Endothelial cell of umbilical vein (primary cell): ENCODE measurements around the gene INPP4B. TPM values are rescaled to one million over a fixed set of nuclear protein-coding genes. Genes with fewer than 3 reads are reported as not detected.

ENCODE experiments used
- BruUV-seq: library from RNA; stranded (reverse); fragments of 400-500 nt; replicated peaks from 2 replicates; lab custom pipeline; 2021; lab: Mats Ljungman, UMichigan
- CTCF ChIA-PET: fragments of 300-600, 350-600 bp; sonication (Branson Sonifier 250); formaldehyde crosslinking; loops from one replicate; lab custom pipeline; 2021; ENCODE audit warnings: antibody characterized with exemption, inconsistent platforms; lab: Charles Lee
- POLR2A ChIA-PET: fragments of 300-600, 350-600 bp; sonication (Branson Sonifier 250); formaldehyde crosslinking; loops from one replicate; lab custom pipeline; 2021; ENCODE audit warnings: antibody characterized with exemption, inconsistent platforms; lab: Charles Lee
- DNase-seq: peaks from one replicate; pipeline ENCODE4 v3.0.0-alpha.2; 2011; ENCODE audit warnings: low read depth, low spot score
- FAIRE-seq: peaks from 2 replicates; lab custom pipeline; 2011; peaks lifted over from hg19 to GRCh38; lab: Jason Lieb, UNC
- H2AFZ ChIP-seq: 2 replicates; pipeline ENCODE4 v1.6.0; 2012; ENCODE audit warnings: low read depth, low read length, control low read depth, inconsistent platforms
- H3K27ac ChIP-seq: 2 replicates; pipeline ENCODE4 v1.5.1; 2011; ENCODE audit warnings: low read depth, mild to moderate bottlenecking, control low read depth, low read length, moderate library complexity; ENCODE audit not compliant: insufficient read depth
- H3K27me3 ChIP-seq, 2 experiments: 2 replicates each; pipeline versions ENCODE4 v1.6.0 to v1.6.1; 2011; ENCODE audit warnings: low read length in 2 of 2, mixed read lengths in 1 of 2; ENCODE audit not compliant: control insufficient read depth in 2 of 2, insufficient read depth in 2 of 2
- H3K36me3 ChIP-seq, 2 experiments: 2 replicates in 1 of 2; 3 replicates in 1 of 2; pipeline ENCODE4 v1.5.1; 2011; ENCODE audit warnings: low read length in 2 of 2, mild to moderate bottlenecking in 1 of 2, moderate library complexity in 1 of 2; ENCODE audit not compliant: control insufficient read depth in 2 of 2, insufficient read depth in 2 of 2; ENCODE audit errors: extremely low read depth in 1 of 2
- H3K4me1 ChIP-seq: 3 replicates; pipeline ENCODE4 v1.5.1; 2011; ENCODE audit warnings: mild to moderate bottlenecking, low read length; ENCODE audit not compliant: control insufficient read depth, insufficient read depth; ENCODE audit errors: extremely low read depth
- H3K4me2 ChIP-seq: 2 replicates; pipeline ENCODE4 v1.6.1; 2011; ENCODE audit warnings: low read length, control low read depth, mixed read lengths; ENCODE audit not compliant: insufficient read depth
- H3K4me3 ChIP-seq, 3 experiments: fragments of 200-600 bp in 1 of 3; sonication (generic), shearing (Covaris generic) in 1 of 3; replicated peaks in 1 of 3; 2 replicates each; pipeline ENCODE4 v1.5.1; 2011 to 2016; ENCODE audit warnings: control low read depth in 3 of 3, low read length in 3 of 3, mild to moderate bottlenecking in 2 of 3, inconsistent platforms in 1 of 3, low read depth in 1 of 3, moderate library complexity in 1 of 3; ENCODE audit not compliant: insufficient read depth in 1 of 3
- H3K79me2 ChIP-seq: 2 replicates; pipeline ENCODE4 v1.6.0; 2012; ENCODE audit warnings: low read length, inconsistent platforms; ENCODE audit not compliant: control insufficient read depth, insufficient read depth
- H3K9ac ChIP-seq: replicated peaks from 2 replicates; pipeline ENCODE3; 2011; ENCODE audit warnings: low read length, control low read depth; ENCODE audit not compliant: insufficient read depth; ENCODE audit errors: extremely low read depth
- H3K9me1 ChIP-seq: replicated peaks from 3 replicates; pipeline ENCODE4 v1.6.0; 2011; ENCODE audit warnings: mild to moderate bottlenecking, low read length; ENCODE audit not compliant: control insufficient read depth, insufficient read depth; ENCODE audit errors: extremely low read depth
- H3K9me3 ChIP-seq: replicated peaks from 2 replicates; pipeline ENCODE4 v1.5.1; 2012; ENCODE audit warnings: low read length, inconsistent platforms; ENCODE audit not compliant: control insufficient read depth, insufficient read depth
- H4K20me1 ChIP-seq: replicated peaks from 2 replicates; pipeline ENCODE3; 2011; ENCODE audit warnings: mild to moderate bottlenecking, low read length; ENCODE audit not compliant: control insufficient read depth, insufficient read depth; ENCODE audit errors: extremely low read depth
- EZH2 ChIP-seq: IDR thresholded peaks from 2 replicates; pipeline ENCODE4 v1.6.1; 2012; ENCODE audit warnings: borderline replicate concordance, low read depth, mild to moderate bottlenecking, moderate library complexity, low read length, inconsistent platforms; ENCODE audit not compliant: severe bottlenecking
- FOS ChIP-seq: IDR thresholded peaks from 2 replicates; pipeline ENCODE4 v1.6.1; 2011; ENCODE audit warnings: mild to moderate bottlenecking, low read length, moderate library complexity, borderline replicate concordance; ENCODE audit not compliant: insufficient read depth
- GATA2 ChIP-seq: IDR thresholded peaks from 2 replicates; pipeline ENCODE4 v1.7.0; 2011; ENCODE audit warnings: low read depth, mild to moderate bottlenecking, moderate library complexity, mixed read lengths, low read length; ENCODE audit not compliant: insufficient read length, insufficient read depth
- JUN ChIP-seq: IDR thresholded peaks from 2 replicates; pipeline ENCODE4 v1.6.1; 2011; ENCODE audit warnings: borderline replicate concordance, low read depth; ENCODE audit not compliant: insufficient read length, insufficient read depth
- MYC ChIP-seq: IDR thresholded peaks from one replicate; pipeline ENCODE4 v1.6.1; 2011; ENCODE audit warnings: mild to moderate bottlenecking, low read depth, low read length
- POLR2A ChIP-seq: IDR thresholded peaks from 2 replicates; pipeline ENCODE4 v1.6.1; 2012; ENCODE audit warnings: low read depth, mild to moderate bottlenecking, control low read depth, low read length
- POLR2AphosphoS5 ChIP-seq: IDR thresholded peaks from 2 replicates; pipeline ENCODE4 v1.6.1; 2012; ENCODE audit warnings: low read depth, mild to moderate bottlenecking, control low read depth, low read length, moderate library complexity; ENCODE audit not compliant: insufficient read depth
- dilution Hi-C: fragments of 300-500 bp; cut with MboI; formaldehyde crosslinking; loops from one replicate; pipeline ENCODE4 v1.15.0; 2019; ENCODE audit warnings: low sequenced_read_pairs; ENCODE audit not compliant: extremely low pct_ligation_motif_present
- intact Hi-C: fragments of 100-400 bp; cut with micrococcal nuclease; formaldehyde crosslinking; loops from one replicate; pipeline ENCODE4 v1.10.0; 2022
- polyA plus RNA-seq, 4 experiments: library from polyadenylated mRNA; depleted of rRNA in 3 of 4; stranded (reverse) in 3 of 4; unstranded in 1 of 4; fragments of >200 nt; gene quantifications; 2 replicates each; pipeline versions ENCODE4 v1.2.1 to v1.2.3, GENCODE V29; 2011 to 2012; ENCODE audit warnings: missing spikeins in 1 of 4
- total RNA-seq: library from RNA; stranded (reverse); gene quantifications from 2 replicates; pipeline ENCODE4 v1.2.3, GENCODE V29; 2021
- TF ChIP-seq, protein P1 (sequence below), 2 donors: IDR thresholded peaks; 1 replicate in 1 of 2; 2 replicates in 1 of 2; pipeline ENCODE4 v1.5.1; 2011; ENCODE audit warnings: low read length in 2 of 2, mild to moderate bottlenecking in 2 of 2, moderate library complexity in 2 of 2, control low read depth in 1 of 2, inconsistent platforms in 1 of 2, low read depth in 1 of 2; ENCODE audit not compliant: insufficient read depth in 1 of 2; ENCODE audit errors: extremely low read depth in 1 of 2
- TF ChIP-seq, protein P2 (sequence below): IDR thresholded peaks from 2 replicates; pipeline ENCODE4 v1.6.1; 2011; ENCODE audit not compliant: insufficient read depth, insufficient read length

INPP4B gene
- total and polyA plus RNA-seq, 2 donors (not counting 3 experiments of a cell fraction or from before 2014, with no cell fraction given) = 0.41 to 3.1 TPM

DNA sequence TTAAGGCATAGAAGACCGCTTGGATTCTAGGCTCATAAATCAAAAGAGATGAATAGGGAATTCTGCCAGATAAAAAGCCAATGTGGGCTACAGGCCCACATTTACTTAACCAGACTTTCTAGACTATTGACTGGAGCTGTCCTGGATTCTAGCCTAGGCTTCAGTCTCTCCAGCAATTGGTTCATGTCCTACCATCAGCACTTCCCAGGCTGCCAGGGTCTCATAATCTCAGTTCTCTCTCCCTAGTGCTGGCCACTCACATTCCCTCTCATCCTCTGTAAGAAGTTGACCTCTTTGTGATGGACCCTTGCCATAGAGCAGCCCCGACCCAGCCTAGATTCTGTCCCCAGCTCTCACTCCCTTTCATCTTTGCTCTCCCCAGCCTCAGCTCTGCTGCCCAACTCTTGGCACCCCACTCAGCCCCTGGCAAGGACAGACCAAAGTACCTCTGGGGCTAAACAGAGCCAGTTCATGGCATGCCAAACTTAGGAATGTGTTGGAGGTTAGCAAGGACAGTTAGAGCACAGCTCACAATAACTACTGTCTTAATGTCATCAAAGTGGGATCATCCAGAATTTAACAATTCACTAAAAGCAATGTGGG, 396.2 kb downstream of the INPP4B start:
- dilution Hi-C loops (no loop called here), intact Hi-C loops (no loop called here)
- Histone ChIP-seq H3K9me3 (no peaks in the 10 kb centered on the region), H3K4me1 (no peaks in the 10 kb centered on the region), H3K4me3 (no peak overlapping the region), H4K20me1 (no peaks in the 10 kb centered on the region), H3K36me3 (no peaks in the 10 kb centered on the region), H3K4me2 (no peak overlapping the region), H3K79me2 (no peaks in the 10 kb centered on the region), H3K9ac (no peak overlapping the region), H3K9me1 (no peaks in the 10 kb centered on the region), H3K27ac (no peak overlapping the region), H2AFZ (no peak overlapping the region), H3K27me3 (no peaks in the 10 kb centered on the region)
- ChIA-PET CTCF (no interaction called here), POLR2A (no interaction called here)
- DNase-seq (no peak), FAIRE-seq (no peak)
- BruUV-seq = no TSS peak
- TF ChIP-seq FOS = no peak
- TF ChIP-seq JUN = no peak
- TF ChIP-seq, protein P1, sequence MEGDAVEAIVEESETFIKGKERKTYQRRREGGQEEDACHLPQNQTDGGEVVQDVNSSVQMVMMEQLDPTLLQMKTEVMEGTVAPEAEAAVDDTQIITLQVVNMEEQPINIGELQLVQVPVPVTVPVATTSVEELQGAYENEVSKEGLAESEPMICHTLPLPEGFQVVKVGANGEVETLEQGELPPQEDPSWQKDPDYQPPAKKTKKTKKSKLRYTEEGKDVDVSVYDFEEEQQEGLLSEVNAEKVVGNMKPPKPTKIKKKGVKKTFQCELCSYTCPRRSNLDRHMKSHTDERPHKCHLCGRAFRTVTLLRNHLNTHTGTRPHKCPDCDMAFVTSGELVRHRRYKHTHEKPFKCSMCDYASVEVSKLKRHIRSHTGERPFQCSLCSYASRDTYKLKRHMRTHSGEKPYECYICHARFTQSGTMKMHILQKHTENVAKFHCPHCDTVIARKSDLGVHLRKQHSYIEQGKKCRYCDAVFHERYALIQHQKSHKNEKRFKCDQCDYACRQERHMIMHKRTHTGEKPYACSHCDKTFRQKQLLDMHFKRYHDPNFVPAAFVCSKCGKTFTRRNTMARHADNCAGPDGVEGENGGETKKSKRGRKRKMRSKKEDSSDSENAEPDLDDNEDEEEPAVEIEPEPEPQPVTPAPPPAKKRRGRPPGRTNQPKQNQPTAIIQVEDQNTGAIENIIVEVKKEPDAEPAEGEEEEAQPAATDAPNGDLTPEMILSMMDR (IDR thresholded peaks at IDR 0.05; ENCODE audit: extremely low read depth in 1 of 2, insufficient read depth in 1 of 2, low read depth in 1 of 2, low read length in 2 of 2) = no peak
- TF ChIP-seq POLR2A = no peak
- no peak for TF ChIP-seq MYC
- no peak for TF ChIP-seq GATA2
- TF ChIP-seq, protein P2, sequence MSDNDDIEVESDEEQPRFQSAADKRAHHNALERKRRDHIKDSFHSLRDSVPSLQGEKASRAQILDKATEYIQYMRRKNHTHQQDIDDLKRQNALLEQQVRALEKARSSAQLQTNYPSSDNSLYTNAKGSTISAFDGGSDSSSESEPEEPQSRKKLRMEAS = no peak
- TF ChIP-seq POLR2AphosphoS5 = no peak
- no peak for TF ChIP-seq EZH2
